Esophagus muscularis mucosa (tissue), 4 donors: ENCODE measurements around the gene DPRX. TPM values are rescaled to one million over a fixed set of nuclear protein-coding genes. Genes with fewer than 3 reads are reported as not detected.

Experiments
- DNase-seq: peaks from one replicate; pipeline ENCODE4 v3.0.0-alpha.2; 2017; ENCODE audit errors: extremely low spot score
- H3K27ac ChIP-seq, 4 donors: fragments of 200-600 bp; sonication (generic); replicated peaks in 1 of 4; 1 replicate in 3 of 4; 2 replicates in 1 of 4; pipeline ENCODE4 v1.5.1; 2016 to 2019; ENCODE audit warnings: mild to moderate bottlenecking in 1 of 4
- H3K27me3 ChIP-seq, 4 donors: fragments of 200-600 bp; sonication (generic); one replicate each; pipeline versions ENCODE4 v1.5.1 to v1.6.0; 2016 to 2019
- H3K36me3 ChIP-seq, 4 donors: fragments of 200-600 bp; sonication (generic); one replicate each; pipeline ENCODE4 v1.5.1; 2016 to 2019
- H3K4me1 ChIP-seq, 4 donors: fragments of 200-600 bp; sonication (generic); one replicate each; pipeline ENCODE4 v1.5.1; 2016 to 2019
- H3K4me3 ChIP-seq, 4 donors: fragments of 200-600 bp; sonication (generic); 1 replicate in 2 of 4; 2 replicates in 2 of 4; pipeline ENCODE4 v1.5.1; 2016 to 2019; ENCODE audit warnings: mild to moderate bottlenecking in 4 of 4, moderate library complexity in 1 of 4
- H3K9me3 ChIP-seq, 4 donors: fragments of 200-600 bp; sonication (generic); 1 replicate in 3 of 4; 2 replicates in 1 of 4; pipeline ENCODE4 v1.5.1; 2016 to 2019
- EP300 ChIP-seq: sonication (generic); formaldehyde crosslinking; IDR thresholded peaks from one replicate; pipeline ENCODE4 v1.6.1; 2017; ENCODE audit warnings: antibody characterized with exemption
- POLR2A ChIP-seq: fragments of 450-650 bp; IDR thresholded peaks from one replicate; pipeline ENCODE4 v1.6.1; 2017; ENCODE audit warnings: antibody characterized with exemption, moderate library complexity, mild to moderate bottlenecking, low read depth
- POLR2AphosphoS5 ChIP-seq, 2 donors: sonication (generic); formaldehyde crosslinking; IDR thresholded peaks; one replicate each; pipeline ENCODE4 v1.6.1; 2017; ENCODE audit warnings: antibody characterized with exemption in 2 of 2
- WGBS: methylation state at CpG from one replicate; pipeline ENCODE4 v1.1.5; 2018; 5-methylcytosine and 5-hydroxymethylcytosine counted together
- intact Hi-C: fragments of 100-400 bp; cut with DNase I; formaldehyde crosslinking; loops from one replicate; pipeline ENCODE4 v1.15.1; 2023
- total RNA-seq, 4 donors: library from RNA; depleted of rRNA; stranded (reverse); fragments of >200 nt; gene quantifications; one replicate each; pipeline versions ENCODE4 v1.1.0 to v1.2.1, GENCODE V29; 2016
- TF ChIP-seq, protein P1 (sequence below), 3 experiments: fragments of 200-600 bp in 2 of 3; fragments of 450-650 bp in 1 of 3; sonication (generic) in 2 of 3; IDR thresholded peaks; one replicate each; pipeline ENCODE4 v1.5.1; 2017 to 2019; ENCODE audit warnings: antibody characterized with exemption in 3 of 3, mild to moderate bottlenecking in 2 of 3, moderate library complexity in 1 of 3

The DPRX gene
- not detected for total RNA-seq

- DNase-seq, result no peak
- WGBS, result 86% methylated on average over 17 of the region's 17 CpGs
- no peak for TF ChIP-seq POLR2A
- no peak for TF ChIP-seq POLR2AphosphoS5 (IDR thresholded peaks at IDR 0.05)
- no peak for TF ChIP-seq EP300
- TF ChIP-seq, protein P1, sequence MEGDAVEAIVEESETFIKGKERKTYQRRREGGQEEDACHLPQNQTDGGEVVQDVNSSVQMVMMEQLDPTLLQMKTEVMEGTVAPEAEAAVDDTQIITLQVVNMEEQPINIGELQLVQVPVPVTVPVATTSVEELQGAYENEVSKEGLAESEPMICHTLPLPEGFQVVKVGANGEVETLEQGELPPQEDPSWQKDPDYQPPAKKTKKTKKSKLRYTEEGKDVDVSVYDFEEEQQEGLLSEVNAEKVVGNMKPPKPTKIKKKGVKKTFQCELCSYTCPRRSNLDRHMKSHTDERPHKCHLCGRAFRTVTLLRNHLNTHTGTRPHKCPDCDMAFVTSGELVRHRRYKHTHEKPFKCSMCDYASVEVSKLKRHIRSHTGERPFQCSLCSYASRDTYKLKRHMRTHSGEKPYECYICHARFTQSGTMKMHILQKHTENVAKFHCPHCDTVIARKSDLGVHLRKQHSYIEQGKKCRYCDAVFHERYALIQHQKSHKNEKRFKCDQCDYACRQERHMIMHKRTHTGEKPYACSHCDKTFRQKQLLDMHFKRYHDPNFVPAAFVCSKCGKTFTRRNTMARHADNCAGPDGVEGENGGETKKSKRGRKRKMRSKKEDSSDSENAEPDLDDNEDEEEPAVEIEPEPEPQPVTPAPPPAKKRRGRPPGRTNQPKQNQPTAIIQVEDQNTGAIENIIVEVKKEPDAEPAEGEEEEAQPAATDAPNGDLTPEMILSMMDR (IDR thresholded peaks at IDR 0.05), result no peak
Measured at GRCh38 chr19:53631949-53632407, at the start of gene DPRX. Gene DPRX, plus strand, starts transcription at chr19:53631999. Its CDS starts 108 bp downstream, at chr19:53632107.

DNA sequence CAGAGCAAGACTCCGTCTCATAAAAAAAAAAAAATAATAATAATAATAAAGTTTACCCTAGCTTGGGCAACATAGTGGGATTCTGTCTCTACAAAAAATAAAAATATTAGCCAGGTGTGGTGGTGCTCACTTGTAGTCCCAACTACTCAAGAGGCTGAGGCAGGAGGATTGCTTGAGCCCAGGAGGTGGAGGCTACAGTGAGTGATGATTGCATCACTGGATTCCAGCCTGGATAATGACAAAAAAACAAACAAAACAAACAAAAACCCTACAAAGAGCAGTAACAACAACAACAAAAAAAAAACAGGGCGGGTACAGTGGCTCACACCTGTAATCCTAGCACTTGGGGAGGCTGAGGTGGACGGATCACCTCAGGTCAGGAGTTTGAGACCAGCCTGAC is 48.6 kb upstream of the DPRX start:
- H3K9me3 ChIP-seq, result peaks cover 0 to under 1% (median 0%) of the 10 kb centered on the region in 4 donors
- no peak for DNase-seq

More at GRCh38 chr19:53631949-53632407, at the start of gene DPRX:
- intact Hi-C loops, result no loop called here
- no peaks in the 10 kb centered on the region for H3K9me3 ChIP-seq
- H3K4me1 ChIP-seq, result no peaks in the 10 kb centered on the region
- H3K27ac ChIP-seq, result no peak within 1 kb of the TSS
- peaks cover 0 to 5% (median 0%) of the 10 kb centered on the region in 4 donors for H3K27me3 ChIP-seq
- no peaks in the 10 kb centered on the region for H3K36me3 ChIP-seq
- no peak within 1 kb of the TSS for H3K4me3 ChIP-seq

DNA sequence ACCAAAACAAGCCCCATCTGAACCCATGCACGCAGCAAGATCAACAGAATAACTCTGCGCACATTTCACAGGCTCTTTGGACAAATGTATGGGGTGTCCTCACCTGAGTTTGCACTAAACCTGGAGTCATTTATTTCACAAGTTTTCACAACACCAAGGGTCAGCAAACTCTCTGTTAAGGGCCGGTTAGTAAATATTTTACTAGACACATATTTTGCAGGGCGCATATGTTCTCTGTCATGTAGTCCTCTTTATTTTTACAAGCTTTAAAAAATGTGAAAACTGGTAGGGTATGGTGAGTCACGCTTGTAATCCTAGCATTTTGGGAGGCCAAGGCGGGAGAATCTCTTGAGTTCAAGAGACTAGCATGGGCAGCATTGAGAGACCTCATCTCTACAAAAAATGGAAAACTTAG is 45.5 kb upstream of the DPRX start:
- no peaks in the 10 kb centered on the region for H3K4me1 ChIP-seq
- H3K27ac ChIP-seq, result no peak overlapping the region
- no peak for DNase-seq
- TF ChIP-seq POLR2AphosphoS5 (IDR thresholded peaks at IDR 0.05) (no peak), EP300 (no peak)
- TF ChIP-seq, protein P1 (IDR thresholded peaks at IDR 0.05), result no peak
- no peaks in the 10 kb centered on the region for H3K36me3 ChIP-seq
- intact Hi-C loops, result no loop called here
- H3K9me3 ChIP-seq, result no peaks in the 10 kb centered on the region
- WGBS, result 94% methylated on average over 6 of the region's 6 CpGs
- H3K4me3 ChIP-seq, result no peak overlapping the region
- no peaks in the 10 kb centered on the region for H3K27me3 ChIP-seq

More for the DNA sequence above, 48.6 kb upstream of the DPRX start:
- Histone ChIP-seq H3K27me3 (no peaks in the 10 kb centered on the region), H3K36me3 (peaks cover under 1 to 21% (median 13%) of the 10 kb centered on the region in 4 donors), H3K4me1 (no peaks in the 10 kb centered on the region), H3K4me3 (no peak overlapping the region), H3K27ac (no peak overlapping the region)
- 88% methylated on average over 3 of the region's 3 CpGs for WGBS
- TF ChIP-seq EP300 (no peak), POLR2A (no peak), POLR2AphosphoS5 (IDR thresholded peaks at IDR 0.05) (no peak)
- TF ChIP-seq, protein P1 (IDR thresholded peaks at IDR 0.05), result no peak
- intact Hi-C loops, result no loop called here

- 39% methylated on average over 11 of the region's 14 CpGs for WGBS
- no peaks in the 10 kb centered on the region for H3K36me3 ChIP-seq
- no peak for DNase-seq
- H3K9me3 ChIP-seq, result no peaks in the 10 kb centered on the region
- H3K4me1 ChIP-seq, result no peaks in the 10 kb centered on the region
- TF ChIP-seq, protein P1 (IDR thresholded peaks at IDR 0.05), result no peak
- TF ChIP-seq POLR2AphosphoS5 (IDR thresholded peaks at IDR 0.05) (no peak), EP300 (no peak), POLR2A (no peak)
- H3K27me3 ChIP-seq, result peaks cover 0 to 9% (median 0%) of the 10 kb centered on the region in 4 donors
- no peak overlapping the region for H3K27ac ChIP-seq
- intact Hi-C loops, result no loop called here
- no peak overlapping the region for H3K4me3 ChIP-seq
Measured at GRCh38 chr19:53594811-53595509, 36.8 kb upstream of the DPRX start.

GRCh38 chr19:53595510-53595867 is 36.3 kb upstream of the DPRX start:
- intact Hi-C loops, result no loop called here
- H3K27me3 ChIP-seq, result peaks cover 0 to 9% (median 0%) of the 10 kb centered on the region in 4 donors
- no peak overlapping the region for H3K4me3 ChIP-seq
- no peaks in the 10 kb centered on the region for H3K4me1 ChIP-seq
- 44% methylated on average over 5 of the region's 9 CpGs for WGBS
- no peak for DNase-seq
- TF ChIP-seq POLR2A, result no peak
- TF ChIP-seq, protein P1 (IDR thresholded peaks at IDR 0.05), result no peak
- H3K36me3 ChIP-seq, result no peaks in the 10 kb centered on the region
- no peaks in the 10 kb centered on the region for H3K9me3 ChIP-seq
- H3K27ac ChIP-seq, result no peak overlapping the region
